Loucy (cell line): ENCODE data around the gene PRL.

Source experiments
- EZH2phosphoT487 ChIP-seq: fragments of 200-600 bp; IDR thresholded peaks from 2 replicates; pipeline ENCODE4 v1.6.1; 2018; ENCODE audit warnings: antibody characterized with exemption, mild to moderate bottlenecking, moderate library complexity, borderline replicate concordance
- TF ChIP-seq, protein P1 (sequence below): fragments of 200-600 bp; sonication (generic); conservative IDR thresholded peaks from 2 replicates; pipeline ENCODE4 v1.5.1; 2014; ENCODE audit warnings: mild to moderate bottlenecking, antibody characterized with exemption, low read length

- TF ChIP-seq, protein P1, sequence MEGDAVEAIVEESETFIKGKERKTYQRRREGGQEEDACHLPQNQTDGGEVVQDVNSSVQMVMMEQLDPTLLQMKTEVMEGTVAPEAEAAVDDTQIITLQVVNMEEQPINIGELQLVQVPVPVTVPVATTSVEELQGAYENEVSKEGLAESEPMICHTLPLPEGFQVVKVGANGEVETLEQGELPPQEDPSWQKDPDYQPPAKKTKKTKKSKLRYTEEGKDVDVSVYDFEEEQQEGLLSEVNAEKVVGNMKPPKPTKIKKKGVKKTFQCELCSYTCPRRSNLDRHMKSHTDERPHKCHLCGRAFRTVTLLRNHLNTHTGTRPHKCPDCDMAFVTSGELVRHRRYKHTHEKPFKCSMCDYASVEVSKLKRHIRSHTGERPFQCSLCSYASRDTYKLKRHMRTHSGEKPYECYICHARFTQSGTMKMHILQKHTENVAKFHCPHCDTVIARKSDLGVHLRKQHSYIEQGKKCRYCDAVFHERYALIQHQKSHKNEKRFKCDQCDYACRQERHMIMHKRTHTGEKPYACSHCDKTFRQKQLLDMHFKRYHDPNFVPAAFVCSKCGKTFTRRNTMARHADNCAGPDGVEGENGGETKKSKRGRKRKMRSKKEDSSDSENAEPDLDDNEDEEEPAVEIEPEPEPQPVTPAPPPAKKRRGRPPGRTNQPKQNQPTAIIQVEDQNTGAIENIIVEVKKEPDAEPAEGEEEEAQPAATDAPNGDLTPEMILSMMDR: no peak
- no peak for TF ChIP-seq EZH2phosphoT487
Observed at GRCh38 chr6:22320750-22321149, 23.9 kb upstream of the PRL start.
